Endothelial cell of umbilical vein (primary cell): ENCODE data around the gene SLCO3A1. TPM values are rescaled to one million over a fixed set of nuclear protein-coding genes. Genes with fewer than 3 reads are reported as not detected.

Experiments
- BruUV-seq: library from RNA; stranded (reverse); fragments of 400-500 nt; replicated peaks from 2 replicates; lab custom pipeline; 2021; lab: Mats Ljungman, UMichigan
- CTCF ChIA-PET: fragments of 300-600, 350-600 bp; sonication (Branson Sonifier 250); formaldehyde crosslinking; loops from one replicate; lab custom pipeline; 2021; ENCODE audit warnings: antibody characterized with exemption, inconsistent platforms; lab: Charles Lee
- POLR2A ChIA-PET: fragments of 300-600, 350-600 bp; sonication (Branson Sonifier 250); formaldehyde crosslinking; loops from one replicate; lab custom pipeline; 2021; ENCODE audit warnings: antibody characterized with exemption, inconsistent platforms; lab: Charles Lee
- DNase-seq: peaks from one replicate; pipeline ENCODE4 v3.0.0-alpha.2; 2011; ENCODE audit warnings: low read depth, low spot score
- FAIRE-seq: peaks from 2 replicates; lab custom pipeline; 2011; peaks lifted over from hg19 to GRCh38; lab: Jason Lieb, UNC
- H2AFZ ChIP-seq: 2 replicates; pipeline ENCODE4 v1.6.0; 2012; ENCODE audit warnings: low read depth, low read length, control low read depth, inconsistent platforms
- H3K27ac ChIP-seq: 2 replicates; pipeline ENCODE4 v1.5.1; 2011; ENCODE audit warnings: low read depth, mild to moderate bottlenecking, control low read depth, low read length, moderate library complexity; ENCODE audit not compliant: insufficient read depth
- H3K27me3 ChIP-seq, 2 experiments: 2 replicates each; pipeline versions ENCODE4 v1.6.0 to v1.6.1; 2011; ENCODE audit warnings: low read length in 2 of 2, mixed read lengths in 1 of 2; ENCODE audit not compliant: control insufficient read depth in 2 of 2, insufficient read depth in 2 of 2
- H3K36me3 ChIP-seq, 2 experiments: 2 replicates in 1 of 2; 3 replicates in 1 of 2; pipeline ENCODE4 v1.5.1; 2011; ENCODE audit warnings: low read length in 2 of 2, mild to moderate bottlenecking in 1 of 2, moderate library complexity in 1 of 2; ENCODE audit not compliant: control insufficient read depth in 2 of 2, insufficient read depth in 2 of 2; ENCODE audit errors: extremely low read depth in 1 of 2
- H3K4me1 ChIP-seq: 3 replicates; pipeline ENCODE4 v1.5.1; 2011; ENCODE audit warnings: mild to moderate bottlenecking, low read length; ENCODE audit not compliant: control insufficient read depth, insufficient read depth; ENCODE audit errors: extremely low read depth
- H3K4me2 ChIP-seq: 2 replicates; pipeline ENCODE4 v1.6.1; 2011; ENCODE audit warnings: low read length, control low read depth, mixed read lengths; ENCODE audit not compliant: insufficient read depth
- H3K4me3 ChIP-seq, 3 experiments: fragments of 200-600 bp in 1 of 3; sonication (generic), shearing (Covaris generic) in 1 of 3; replicated peaks in 1 of 3; 2 replicates each; pipeline ENCODE4 v1.5.1; 2011 to 2016; ENCODE audit warnings: control low read depth in 3 of 3, low read length in 3 of 3, mild to moderate bottlenecking in 2 of 3, inconsistent platforms in 1 of 3, low read depth in 1 of 3, moderate library complexity in 1 of 3; ENCODE audit not compliant: insufficient read depth in 1 of 3
- H3K79me2 ChIP-seq: 2 replicates; pipeline ENCODE4 v1.6.0; 2012; ENCODE audit warnings: low read length, inconsistent platforms; ENCODE audit not compliant: control insufficient read depth, insufficient read depth
- H3K9ac ChIP-seq: replicated peaks from 2 replicates; pipeline ENCODE3; 2011; ENCODE audit warnings: low read length, control low read depth; ENCODE audit not compliant: insufficient read depth; ENCODE audit errors: extremely low read depth
- H3K9me1 ChIP-seq: replicated peaks from 3 replicates; pipeline ENCODE4 v1.6.0; 2011; ENCODE audit warnings: mild to moderate bottlenecking, low read length; ENCODE audit not compliant: control insufficient read depth, insufficient read depth; ENCODE audit errors: extremely low read depth
- H3K9me3 ChIP-seq: replicated peaks from 2 replicates; pipeline ENCODE4 v1.5.1; 2012; ENCODE audit warnings: low read length, inconsistent platforms; ENCODE audit not compliant: control insufficient read depth, insufficient read depth
- H4K20me1 ChIP-seq: replicated peaks from 2 replicates; pipeline ENCODE3; 2011; ENCODE audit warnings: mild to moderate bottlenecking, low read length; ENCODE audit not compliant: control insufficient read depth, insufficient read depth; ENCODE audit errors: extremely low read depth
- CTCF ChIP-seq, 2 donors: IDR thresholded peaks; 1 replicate in 1 of 2; 2 replicates in 1 of 2; pipeline ENCODE4 v1.5.1; 2011; ENCODE audit warnings: low read length in 2 of 2, mild to moderate bottlenecking in 2 of 2, moderate library complexity in 2 of 2, control low read depth in 1 of 2, inconsistent platforms in 1 of 2, low read depth in 1 of 2; ENCODE audit not compliant: insufficient read depth in 1 of 2; ENCODE audit errors: extremely low read depth in 1 of 2
- EZH2 ChIP-seq: IDR thresholded peaks from 2 replicates; pipeline ENCODE4 v1.6.1; 2012; ENCODE audit warnings: borderline replicate concordance, low read depth, mild to moderate bottlenecking, moderate library complexity, low read length, inconsistent platforms; ENCODE audit not compliant: severe bottlenecking
- FOS ChIP-seq: IDR thresholded peaks from 2 replicates; pipeline ENCODE4 v1.6.1; 2011; ENCODE audit warnings: mild to moderate bottlenecking, low read length, moderate library complexity, borderline replicate concordance; ENCODE audit not compliant: insufficient read depth
- GATA2 ChIP-seq: IDR thresholded peaks from 2 replicates; pipeline ENCODE4 v1.7.0; 2011; ENCODE audit warnings: low read depth, mild to moderate bottlenecking, moderate library complexity, mixed read lengths, low read length; ENCODE audit not compliant: insufficient read length, insufficient read depth
- JUN ChIP-seq: IDR thresholded peaks from 2 replicates; pipeline ENCODE4 v1.6.1; 2011; ENCODE audit warnings: borderline replicate concordance, low read depth; ENCODE audit not compliant: insufficient read length, insufficient read depth
- MYC ChIP-seq: IDR thresholded peaks from one replicate; pipeline ENCODE4 v1.6.1; 2011; ENCODE audit warnings: mild to moderate bottlenecking, low read depth, low read length
- POLR2A ChIP-seq: IDR thresholded peaks from 2 replicates; pipeline ENCODE4 v1.6.1; 2012; ENCODE audit warnings: low read depth, mild to moderate bottlenecking, control low read depth, low read length
- POLR2AphosphoS5 ChIP-seq: IDR thresholded peaks from 2 replicates; pipeline ENCODE4 v1.6.1; 2012; ENCODE audit warnings: low read depth, mild to moderate bottlenecking, control low read depth, low read length, moderate library complexity; ENCODE audit not compliant: insufficient read depth
- dilution Hi-C: fragments of 300-500 bp; cut with MboI; formaldehyde crosslinking; loops from one replicate; pipeline ENCODE4 v1.15.0; 2019; ENCODE audit warnings: low sequenced_read_pairs; ENCODE audit not compliant: extremely low pct_ligation_motif_present
- intact Hi-C: fragments of 100-400 bp; cut with micrococcal nuclease; formaldehyde crosslinking; loops from one replicate; pipeline ENCODE4 v1.10.0; 2022
- polyA plus RNA-seq, 4 experiments: library from polyadenylated mRNA; depleted of rRNA in 3 of 4; stranded (reverse) in 3 of 4; unstranded in 1 of 4; fragments of >200 nt; gene quantifications; 2 replicates each; pipeline versions ENCODE4 v1.2.1 to v1.2.3, GENCODE V29; 2011 to 2012; ENCODE audit warnings: missing spikeins in 1 of 4
- total RNA-seq: library from RNA; stranded (reverse); gene quantifications from 2 replicates; pipeline ENCODE4 v1.2.3, GENCODE V29; 2021
- TF ChIP-seq, protein P1 (sequence below): IDR thresholded peaks from 2 replicates; pipeline ENCODE4 v1.6.1; 2011; ENCODE audit not compliant: insufficient read depth, insufficient read length

Gene SLCO3A1
- total and polyA plus RNA-seq, 2 donors (not counting 3 experiments of a cell fraction or from before 2014, with no cell fraction given), result 0.88 to 0.92 TPM

GRCh38 chr15:91946075-91946474 lies 92.6 kb downstream of the SLCO3A1 start:
- Histone ChIP-seq H3K4me2 (no peak overlapping the region), H3K9me3 (no peaks in the 10 kb centered on the region), H4K20me1 (no peaks in the 10 kb centered on the region), H3K27ac (no peak overlapping the region), H3K9me1 (no peaks in the 10 kb centered on the region), H3K4me3 (no peak overlapping the region), H3K9ac (no peak overlapping the region), H2AFZ (no peak overlapping the region), H3K27me3 (no peaks in the 10 kb centered on the region), H3K79me2 (no peaks in the 10 kb centered on the region), H3K4me1 (no peaks in the 10 kb centered on the region), H3K36me3 (no peaks in the 10 kb centered on the region)
- dilution Hi-C loops, result no loop called here
- intact Hi-C loops, result no loop called here
- TF ChIP-seq GATA2, result no peak
- TF ChIP-seq POLR2AphosphoS5, result no peak
- no peak for TF ChIP-seq FOS
- no peak for TF ChIP-seq EZH2
- no peak for TF ChIP-seq POLR2A
- TF ChIP-seq MYC, result no peak
- TF ChIP-seq JUN, result no peak
- TF ChIP-seq, protein P1, sequence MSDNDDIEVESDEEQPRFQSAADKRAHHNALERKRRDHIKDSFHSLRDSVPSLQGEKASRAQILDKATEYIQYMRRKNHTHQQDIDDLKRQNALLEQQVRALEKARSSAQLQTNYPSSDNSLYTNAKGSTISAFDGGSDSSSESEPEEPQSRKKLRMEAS, result no peak
- no peak for TF ChIP-seq CTCF (IDR thresholded peaks at IDR 0.05; ENCODE audit: extremely low read depth in 1 of 2, insufficient read depth in 1 of 2, low read depth in 1 of 2, low read length in 2 of 2)
- ChIA-PET POLR2A (no interaction called here), CTCF (no interaction called here)
- DNase-seq (no peak), FAIRE-seq (no peak)
- no TSS peak for BruUV-seq
